Peyer's patch (tissue), 4 donors: ENCODE measurements around the gene MAMSTR.

Experiments used
- POLR2A ChIP-seq, 2 donors: fragments of 450-650 bp; IDR thresholded peaks; one replicate each; pipeline ENCODE4 v1.5.1; 2017; ENCODE audit warnings: antibody characterized with exemption in 2 of 2, mild to moderate bottlenecking in 2 of 2, moderate library complexity in 2 of 2
- TF ChIP-seq, protein P1 (sequence below), 6 experiments: fragments of 450-650 bp in 4 of 6; fragments of 200-600 bp in 2 of 6; sonication (generic) in 1 of 6; IDR thresholded peaks; one replicate each; pipeline ENCODE4 v1.5.1; 2017 to 2019; ENCODE audit warnings: antibody characterized with exemption in 6 of 6, mild to moderate bottlenecking in 3 of 6, moderate library complexity in 1 of 6

GRCh38 chr19:48689449-48689848, 30.1 kb downstream of the MAMSTR start:
- TF ChIP-seq POLR2A (IDR thresholded peaks at IDR 0.05): no peak
- TF ChIP-seq, protein P1, sequence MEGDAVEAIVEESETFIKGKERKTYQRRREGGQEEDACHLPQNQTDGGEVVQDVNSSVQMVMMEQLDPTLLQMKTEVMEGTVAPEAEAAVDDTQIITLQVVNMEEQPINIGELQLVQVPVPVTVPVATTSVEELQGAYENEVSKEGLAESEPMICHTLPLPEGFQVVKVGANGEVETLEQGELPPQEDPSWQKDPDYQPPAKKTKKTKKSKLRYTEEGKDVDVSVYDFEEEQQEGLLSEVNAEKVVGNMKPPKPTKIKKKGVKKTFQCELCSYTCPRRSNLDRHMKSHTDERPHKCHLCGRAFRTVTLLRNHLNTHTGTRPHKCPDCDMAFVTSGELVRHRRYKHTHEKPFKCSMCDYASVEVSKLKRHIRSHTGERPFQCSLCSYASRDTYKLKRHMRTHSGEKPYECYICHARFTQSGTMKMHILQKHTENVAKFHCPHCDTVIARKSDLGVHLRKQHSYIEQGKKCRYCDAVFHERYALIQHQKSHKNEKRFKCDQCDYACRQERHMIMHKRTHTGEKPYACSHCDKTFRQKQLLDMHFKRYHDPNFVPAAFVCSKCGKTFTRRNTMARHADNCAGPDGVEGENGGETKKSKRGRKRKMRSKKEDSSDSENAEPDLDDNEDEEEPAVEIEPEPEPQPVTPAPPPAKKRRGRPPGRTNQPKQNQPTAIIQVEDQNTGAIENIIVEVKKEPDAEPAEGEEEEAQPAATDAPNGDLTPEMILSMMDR (IDR thresholded peaks at IDR 0.05): no peak
